ENCODE data around the gene PDE12.

- TF ChIP-seq CTCF (IDR thresholded peaks at IDR 0.05) (no peak), POLR2A (IDR thresholded peaks at IDR 0.05) (no peak)
Observed at GRCh38 chr3:57569859-57570450, 13.9 kb downstream of the PDE12 start.
